Activated CD8-positive, alpha-beta T cell treated with anti-CD3 and anti-CD28 coated beads for 36 hours (primary cell): Measurements from ENCODE around the gene STK32C. TPM values are rescaled to one million over a fixed set of nuclear protein-coding genes. Genes with fewer than 3 reads are reported as not detected.

Source experiments
- ATAC-seq: fragments of 200-7000 bp; cut with Tn5 transposase; one replicate; pipeline ENCODE4 v1.10.0; 2021; ENCODE audit warnings: mild to moderate bottlenecking, moderate library complexity
- CTCF ChIA-PET: fragments of 350-600 bp; sonication (Branson Sonifier 250); formaldehyde crosslinking; loops from one replicate; lab custom pipeline; 2021; ENCODE audit warnings: antibody characterized with exemption; lab: Charles Lee
- POLR2A ChIA-PET: fragments of 350-600 bp; sonication (Branson Sonifier 250); formaldehyde crosslinking; loops from one replicate; lab custom pipeline; 2021; ENCODE audit warnings: antibody characterized with exemption; lab: Charles Lee
- DNase-seq: peaks from one replicate; pipeline ENCODE4 v3.0.0-alpha.2; 2020
- H3K27ac Mint-ChIP-seq: one replicate; pipeline ENCODE4 v1.8.0; 2021; ENCODE audit warnings: mild to moderate bottlenecking, mixed read lengths
- H3K27me3 Mint-ChIP-seq: one replicate; pipeline ENCODE4 v1.8.0; 2021; ENCODE audit warnings: mixed read lengths
- H3K36me3 Mint-ChIP-seq: one replicate; pipeline ENCODE4 v1.8.0; 2021; ENCODE audit warnings: low read depth, mixed read lengths
- H3K4me1 Mint-ChIP-seq: one replicate; pipeline ENCODE4 v1.8.0; 2021; ENCODE audit warnings: low read depth, mixed read lengths
- H3K4me3 Mint-ChIP-seq: one replicate; pipeline ENCODE4 v1.8.0; 2021; ENCODE audit warnings: mild to moderate bottlenecking, moderate library complexity, mixed read lengths
- H3K9me3 Mint-ChIP-seq: one replicate; pipeline ENCODE4 v1.8.0; 2021; ENCODE audit warnings: mixed read lengths
- CTCF ChIP-seq: fragments of 200-600 bp; IDR thresholded peaks from one replicate; pipeline ENCODE4 v1.8.0; 2022; ENCODE audit warnings: antibody characterized with exemption, mild to moderate bottlenecking
- intact Hi-C: fragments of 100-400 bp; cut with micrococcal nuclease; formaldehyde crosslinking; loops from one replicate; pipeline ENCODE4 v1.10.0; 2022
- total RNA-seq, 2 experiments: library from RNA; stranded (reverse); gene quantifications; one replicate each; pipeline ENCODE4 v1.2.3, GENCODE V29; 2021

The STK32C gene
- total RNA-seq, 2 experiments from 2014 or later: 29.3 to 31.4 TPM

GRCh38 chr10:132183046-132183445 lies 124.7 kb downstream of the STK32C start:
- ChIA-PET CTCF (no interaction called here), POLR2A (no interaction called here)
- DNase-seq (no peak), ATAC-seq (no peak)
- H3K9me3 Mint-ChIP-seq: no peaks in the 10 kb centered on the region
- H3K36me3 Mint-ChIP-seq: no peaks in the 10 kb centered on the region
- no peak overlapping the region for H3K27ac Mint-ChIP-seq
- H3K27me3 Mint-ChIP-seq: peaks cover 34% of the 10 kb centered on the region
- H3K4me3 Mint-ChIP-seq: no peak overlapping the region
- intact Hi-C loops: no loop called here
- TF ChIP-seq CTCF: no peak
- no peaks in the 10 kb centered on the region for H3K4me1 Mint-ChIP-seq

DNA sequence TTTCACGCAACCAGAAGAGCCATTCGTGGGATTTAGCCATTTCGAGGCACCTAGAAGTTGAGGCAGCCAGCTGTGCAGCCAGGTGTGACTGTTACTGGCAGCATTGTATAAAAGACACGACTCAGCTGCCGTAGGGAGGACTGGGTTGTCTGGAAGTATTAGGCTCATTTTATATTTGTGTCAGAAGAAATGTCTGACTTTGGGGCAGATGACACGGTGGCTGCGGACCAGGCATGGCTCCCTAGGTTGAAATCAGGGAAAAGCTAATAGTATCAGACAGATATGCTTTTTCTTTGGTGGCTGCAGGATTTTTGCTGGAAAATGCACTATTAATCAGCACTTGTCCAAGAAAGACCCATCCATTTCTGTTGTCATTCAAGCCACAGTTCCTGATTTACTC lies 125.2 kb downstream of the STK32C start:
- Mint-ChIP-seq H3K4me3 (no peak overlapping the region), H3K27me3 (peaks cover 35% of the 10 kb centered on the region), H3K36me3 (no peaks in the 10 kb centered on the region), H3K4me1 (no peaks in the 10 kb centered on the region), H3K27ac (no peak overlapping the region), H3K9me3 (no peaks in the 10 kb centered on the region)
- ATAC-seq (no peak), DNase-seq (no peak)
- TF ChIP-seq CTCF: no peak
- CTCF ChIA-PET: no interaction called here
- intact Hi-C loops: no loop called here
- POLR2A ChIA-PET: no interaction called here

DNA sequence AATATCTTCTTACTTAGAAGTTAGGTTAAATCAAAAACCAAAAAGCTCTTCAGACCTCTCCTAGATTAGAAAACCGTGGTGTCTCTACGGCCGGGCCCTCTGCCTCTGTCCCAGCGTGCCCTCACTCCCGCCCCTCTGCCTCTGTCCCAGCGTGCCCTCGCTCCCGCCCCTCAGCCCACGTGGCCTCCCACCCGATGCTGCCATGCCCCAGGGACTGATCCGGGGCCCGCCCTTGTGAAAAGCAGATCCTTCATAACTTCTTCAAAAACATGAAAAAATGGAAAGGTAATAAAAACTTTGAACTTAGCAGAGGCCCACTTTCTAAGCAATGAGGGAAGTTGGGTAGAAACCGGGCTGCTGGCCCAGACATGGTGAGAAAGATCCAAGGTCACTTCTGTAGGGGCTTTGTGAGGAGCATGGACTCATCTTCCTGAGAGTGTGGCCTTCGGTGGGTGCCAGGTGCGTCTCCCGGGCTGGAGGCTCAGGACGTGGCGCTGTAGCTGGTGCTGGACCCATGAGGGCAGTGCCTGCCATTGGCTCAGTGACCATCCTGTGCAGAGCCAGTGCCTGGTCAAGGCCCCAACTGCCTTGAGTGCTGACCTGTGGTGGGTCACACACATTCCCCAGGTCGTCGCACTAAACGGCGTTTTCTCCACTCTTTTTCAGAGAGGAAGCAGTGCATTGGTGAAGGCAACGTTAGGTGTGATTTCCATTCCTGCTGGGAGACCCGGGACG lies 125.9 kb downstream of the STK32C start:
- intact Hi-C loops: no loop called here
- no peak for ATAC-seq
- no peak overlapping the region for H3K27ac Mint-ChIP-seq
- no peak for TF ChIP-seq CTCF
- H3K4me1 Mint-ChIP-seq: no peaks in the 10 kb centered on the region
- POLR2A ChIA-PET: no interaction called here
- DNase-seq: no peak
- no peaks in the 10 kb centered on the region for H3K9me3 Mint-ChIP-seq
- H3K27me3 Mint-ChIP-seq: peaks cover 42% of the 10 kb centered on the region
- no peaks in the 10 kb centered on the region for H3K36me3 Mint-ChIP-seq
- CTCF ChIA-PET: no interaction called here
- no peak overlapping the region for H3K4me3 Mint-ChIP-seq

GRCh38 chr10:132180736-132181135 lies 127.0 kb downstream of the STK32C start:
- Mint-ChIP-seq H3K36me3 (no peaks in the 10 kb centered on the region), H3K9me3 (no peaks in the 10 kb centered on the region), H3K27ac (no peak overlapping the region), H3K4me1 (no peaks in the 10 kb centered on the region), H3K4me3 (no peak overlapping the region), H3K27me3 (peaks cover 47% of the 10 kb centered on the region)
- intact Hi-C loops: no loop called here
- ChIA-PET POLR2A (no interaction called here), CTCF (no interaction called here)
- no peak for ATAC-seq
- TF ChIP-seq CTCF: no peak
- no peak for DNase-seq

- DNase-seq: no peak
- H3K9me3 Mint-ChIP-seq: no peaks in the 10 kb centered on the region
- H3K27me3 Mint-ChIP-seq: peaks cover 42% of the 10 kb centered on the region
- peaks cover under 1% of the 10 kb centered on the region for H3K4me1 Mint-ChIP-seq
- H3K27ac Mint-ChIP-seq: no peak overlapping the region
- no peak for ATAC-seq
- intact Hi-C loops: no loop called here
- no peak for TF ChIP-seq CTCF
- H3K36me3 Mint-ChIP-seq: no peaks in the 10 kb centered on the region
- H3K4me3 Mint-ChIP-seq: no peak overlapping the region
- POLR2A ChIA-PET: no interaction called here
- CTCF ChIA-PET: no interaction called here
These were observed 128.0 kb downstream of the STK32C start for GRCh38 chr10:132179551-132180392.
